ENCODE measurements around the gene TMEM170A.
A peak's percentile ranks its signal among the peaks of the same experiment; 100 is the strongest.

TMEM170A gene

GRCh38 chr16:75482434-75483205 is 18.1 kb upstream of the TMEM170A start:
- peak overlapping the region; percentile 54 for H3K27ac ChIP-seq
- H3K4me3 ChIP-seq (ENCODE audit: low read depth, low read length) = no peak overlapping the region
- no peaks in the 10 kb centered on the region for H3K36me3 ChIP-seq (ENCODE audit: control insufficient read depth, insufficient read depth, low read length)
- TF ChIP-seq CTCF (IDR thresholded peaks at IDR 0.05) = no peak
- H3K4me2 ChIP-seq (ENCODE audit: low read length) = no peak overlapping the region
- peaks cover 18% of the 10 kb centered on the region for H3K4me1 ChIP-seq
- H3K79me2 ChIP-seq = no peaks in the 10 kb centered on the region
- no peak overlapping the region for H3K9ac ChIP-seq
- H3K27me3 ChIP-seq (ENCODE audit: control insufficient read depth, insufficient read depth, low read length) = peaks cover 3% of the 10 kb centered on the region
- H3K9me3 ChIP-seq (ENCODE audit: control insufficient read depth, low read length) = no peaks in the 10 kb centered on the region
- H2AFZ ChIP-seq = no peak overlapping the region

- H3K4me3 ChIP-seq (ENCODE audit: low read depth, low read length) = no peak overlapping the region
- TF ChIP-seq CTCF (IDR thresholded peaks at IDR 0.05) = no peak
Measured at GRCh38 chr16:75481475-75481874, 17.0 kb upstream of the TMEM170A start.

GRCh38 chr16:75479421-75479990 is 15.0 kb upstream of the TMEM170A start:
- Histone ChIP-seq H3K27me3 (ENCODE audit: control insufficient read depth, insufficient read depth, low read length) (no peaks in the 10 kb centered on the region), H3K9ac (no peak overlapping the region)

More at GRCh38 chr16:75481475-75481874, 17.0 kb upstream of the TMEM170A start:
- H3K9me3 ChIP-seq (ENCODE audit: control insufficient read depth, low read length) = no peaks in the 10 kb centered on the region
- H2AFZ ChIP-seq = no peak overlapping the region
- no peaks in the 10 kb centered on the region for H3K79me2 ChIP-seq
- H3K36me3 ChIP-seq (ENCODE audit: control insufficient read depth, insufficient read depth, low read length) = no peaks in the 10 kb centered on the region
- H3K27me3 ChIP-seq (ENCODE audit: control insufficient read depth, insufficient read depth, low read length) = peaks cover 3% of the 10 kb centered on the region
- H3K27ac ChIP-seq = no peak overlapping the region
- H3K4me2 ChIP-seq (ENCODE audit: low read length) = no peak overlapping the region
- H3K4me1 ChIP-seq = peaks cover 18% of the 10 kb centered on the region
- H3K9ac ChIP-seq = no peak overlapping the region

GRCh38 chr16:75478480-75479345 is 14.2 kb upstream of the TMEM170A start:
- Histone ChIP-seq H3K4me1 (peaks cover 6% of the 10 kb centered on the region), H3K79me2 (no peaks in the 10 kb centered on the region), H3K4me3 (ENCODE audit: low read depth, low read length) (no peak overlapping the region), H3K27ac (no peak overlapping the region), H3K36me3 (ENCODE audit: control insufficient read depth, insufficient read depth, low read length) (no peaks in the 10 kb centered on the region), H3K4me2 (ENCODE audit: low read length) (no peak overlapping the region), H3K9ac (no peak overlapping the region), H2AFZ (no peak overlapping the region), H3K27me3 (ENCODE audit: control insufficient read depth, insufficient read depth, low read length) (no peaks in the 10 kb centered on the region), H3K9me3 (ENCODE audit: control insufficient read depth, low read length) (no peaks in the 10 kb centered on the region)
- TF ChIP-seq CTCF (IDR thresholded peaks at IDR 0.05) = no peak

More at GRCh38 chr16:75479421-75479990, 15.0 kb upstream of the TMEM170A start:
- H3K27ac ChIP-seq = no peak overlapping the region
- H3K36me3 ChIP-seq (ENCODE audit: control insufficient read depth, insufficient read depth, low read length) = no peaks in the 10 kb centered on the region
- no peak overlapping the region for H2AFZ ChIP-seq
- no peaks in the 10 kb centered on the region for H3K9me3 ChIP-seq (ENCODE audit: control insufficient read depth, low read length)
- H3K4me1 ChIP-seq = peaks cover 6% of the 10 kb centered on the region
- TF ChIP-seq CTCF (IDR thresholded peaks at IDR 0.05) = no peak
- no peak overlapping the region for H3K4me3 ChIP-seq (ENCODE audit: low read depth, low read length)
- H3K79me2 ChIP-seq = no peaks in the 10 kb centered on the region
- no peak overlapping the region for H3K4me2 ChIP-seq (ENCODE audit: low read length)
